Measurements from ENCODE around the gene CABLES1. TPM values are rescaled to one million over a fixed set of nuclear protein-coding genes. Genes with fewer than 3 reads are reported as not detected.

The CABLES1 gene
- total RNA-seq, 4 donors from 2014 or later: 6.6 to 28.5 (median 19.5) TPM

DNA sequence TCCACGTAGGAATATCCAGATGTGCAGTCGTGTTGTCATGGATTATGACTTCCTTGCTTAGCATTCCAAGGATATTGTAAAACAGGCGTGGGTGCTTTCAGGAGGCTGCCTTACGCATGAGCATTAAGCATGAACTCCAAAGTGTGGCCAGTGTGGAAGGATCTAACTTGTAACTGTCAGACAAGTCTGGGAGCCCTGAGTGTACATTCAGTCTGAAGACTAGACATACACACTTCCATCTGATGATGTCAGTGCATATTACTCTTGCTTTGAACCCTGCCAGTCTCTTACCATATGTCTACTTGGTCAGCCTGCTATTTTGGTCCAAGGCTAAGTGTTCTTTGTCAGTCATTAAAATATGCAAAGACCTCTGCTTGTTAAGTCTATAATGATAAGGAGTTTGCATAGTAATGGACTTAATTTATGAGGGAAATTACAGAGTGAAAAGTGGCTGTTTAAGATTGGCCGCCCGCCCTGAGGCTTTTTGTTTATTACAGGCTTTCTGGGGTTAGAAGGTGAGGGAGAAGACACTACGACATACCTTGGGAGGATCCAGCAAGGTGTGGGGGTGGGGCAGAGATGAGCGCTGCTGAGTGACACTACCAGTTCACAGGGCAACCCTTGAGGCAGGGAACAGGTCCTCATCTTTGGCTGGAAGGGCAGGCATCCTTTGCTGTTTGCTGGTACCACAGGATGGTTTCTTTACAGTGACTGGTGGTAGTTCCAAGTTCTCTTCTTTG lies 48.3 kb downstream of the CABLES1 start:
- Histone ChIP-seq H3K9me3 (no peaks in the 10 kb centered on the region), H3K4me3 (no peak overlapping the region), H3K27me3 (no peaks in the 10 kb centered on the region), H3K36me3 (no peaks in the 10 kb centered on the region), H3K27ac (no peak overlapping the region), H3K4me1 (no peaks in the 10 kb centered on the region)
- TF ChIP-seq POLR2A (IDR thresholded peaks at IDR 0.05): no peak
- no peak for TF ChIP-seq CTCF (IDR thresholded peaks at IDR 0.05)
- no peak for DNase-seq

DNA sequence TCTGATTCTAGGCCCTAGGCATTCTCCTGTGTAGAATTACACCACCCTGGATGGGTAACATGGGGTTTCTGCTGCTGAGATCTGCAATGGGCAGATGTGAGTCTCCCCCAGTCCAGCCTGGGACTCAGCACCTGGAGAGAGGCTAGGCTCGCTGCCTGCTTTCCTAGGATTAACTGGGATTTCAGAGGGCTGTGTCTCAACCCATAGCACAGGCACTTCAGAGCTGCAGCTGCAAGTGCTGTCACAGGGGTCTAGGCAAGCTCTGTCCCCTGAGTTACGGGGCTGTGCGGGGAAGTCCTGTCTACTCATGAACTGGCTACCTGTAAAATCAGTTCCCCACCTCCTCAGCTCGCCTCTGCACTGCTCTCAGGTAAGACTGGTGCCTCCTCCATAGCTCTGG lies 51.5 kb downstream of the CABLES1 start:
- no peak overlapping the region for H3K27ac ChIP-seq
- H3K36me3 ChIP-seq: no peaks in the 10 kb centered on the region
- TF ChIP-seq CTCF (IDR thresholded peaks at IDR 0.05): no peak
- no peak for TF ChIP-seq POLR2A (IDR thresholded peaks at IDR 0.05)
- DNase-seq: no peak
- H3K4me3 ChIP-seq: no peak overlapping the region
- H3K4me1 ChIP-seq: no peaks in the 10 kb centered on the region
- no peaks in the 10 kb centered on the region for H3K9me3 ChIP-seq
- no peaks in the 10 kb centered on the region for H3K27me3 ChIP-seq

GRCh38 chr18:23188068-23188760 lies 52.9 kb downstream of the CABLES1 start:
- DNase-seq: no peak
- Histone ChIP-seq H3K4me3 (no peak overlapping the region), H3K4me1 (peaks cover 0 to 8% (median 0%) of the 10 kb centered on the region in 4 donors), H3K27me3 (no peaks in the 10 kb centered on the region), H3K36me3 (no peaks in the 10 kb centered on the region), H3K27ac (no peak overlapping the region), H3K9me3 (no peaks in the 10 kb centered on the region)
- TF ChIP-seq POLR2A (IDR thresholded peaks at IDR 0.05) (no peak), CTCF (IDR thresholded peaks at IDR 0.05) (no peak)

DNA sequence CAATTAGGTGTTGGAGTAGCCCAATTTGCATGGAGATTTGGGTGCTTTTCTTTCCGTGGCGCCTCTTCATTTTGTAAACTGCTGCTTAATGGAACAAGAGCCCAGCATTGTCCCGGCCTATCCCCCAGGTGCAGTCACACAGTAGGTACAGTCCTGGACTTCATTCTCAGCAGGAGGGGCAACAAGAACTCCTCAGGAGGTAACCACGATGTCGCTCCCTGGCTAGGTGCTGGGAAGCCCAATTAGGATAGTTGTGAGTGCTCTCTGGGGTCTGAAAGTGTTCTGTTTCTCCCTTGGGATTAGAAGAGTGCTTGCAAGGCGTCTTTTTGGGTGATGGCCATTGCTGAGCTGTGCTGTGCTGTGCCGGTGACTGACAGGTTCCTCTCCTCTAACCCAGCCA lies 53.8 kb downstream of the CABLES1 start:
- Histone ChIP-seq H3K4me1 (peaks cover 0 to 8% (median 0%) of the 10 kb centered on the region in 4 donors), H3K27ac (no peak overlapping the region), H3K4me3 (no peak overlapping the region), H3K27me3 (no peaks in the 10 kb centered on the region), H3K9me3 (no peaks in the 10 kb centered on the region), H3K36me3 (no peaks in the 10 kb centered on the region)
- TF ChIP-seq POLR2A (IDR thresholded peaks at IDR 0.05) (no peak), CTCF (IDR thresholded peaks at IDR 0.05) (no peak)
- no peak for DNase-seq

GRCh38 chr18:23189768-23190661 lies 54.7 kb downstream of the CABLES1 start:
- H3K4me3 ChIP-seq: no peak overlapping the region
- TF ChIP-seq POLR2A (IDR thresholded peaks at IDR 0.05): no peak
- TF ChIP-seq CTCF (IDR thresholded peaks at IDR 0.05): no peak
- H3K4me1 ChIP-seq: peaks cover 0 to 8% (median 0%) of the 10 kb centered on the region in 4 donors
- no peaks in the 10 kb centered on the region for H3K36me3 ChIP-seq
- H3K27ac ChIP-seq: no peak overlapping the region
- DNase-seq: no peak
- H3K9me3 ChIP-seq: no peaks in the 10 kb centered on the region
- H3K27me3 ChIP-seq: no peaks in the 10 kb centered on the region

Data from Peyer's patch (tissue), 4 donors.